Measurements from ENCODE around the gene TUBGCP2.

The TUBGCP2 gene

GRCh38 chr10:133249975-133250754 is 58.5 kb downstream of the TUBGCP2 start:
- Mint-ChIP-seq H3K27me3 (ENCODE audit: low read depth, poor library complexity) (peaks cover 27% of the 10 kb centered on the region), H3K36me3 (ENCODE audit: low read depth) (no peaks in the 10 kb centered on the region), H3K4me1 (peaks cover 58% of the 10 kb centered on the region), H3K4me3 (no peak overlapping the region), H3K27ac (no peak overlapping the region), H3K9me3 (no peaks in the 10 kb centered on the region)
- no peak for TF ChIP-seq CTCF (IDR thresholded peaks at IDR 0.05)
- no peak for DNase-seq

- TF ChIP-seq CTCF (IDR thresholded peaks at IDR 0.05): no peak
- DNase-seq: no peak
- Mint-ChIP-seq H3K9me3 (no peaks in the 10 kb centered on the region), H3K4me3 (no peak overlapping the region), H3K4me1 (peaks cover 50% of the 10 kb centered on the region), H3K27me3 (ENCODE audit: low read depth, poor library complexity) (peaks cover 23% of the 10 kb centered on the region), H3K36me3 (ENCODE audit: low read depth) (no peaks in the 10 kb centered on the region), H3K27ac (no peak overlapping the region)
Observed at GRCh38 chr10:133249094-133249780, 59.4 kb downstream of the TUBGCP2 start.

GRCh38 chr10:133248334-133248715 is 60.3 kb downstream of the TUBGCP2 start:
- H3K27me3 Mint-ChIP-seq (ENCODE audit: low read depth, poor library complexity): peaks cover 19% of the 10 kb centered on the region
- TF ChIP-seq CTCF (IDR thresholded peaks at IDR 0.05): no peak
- DNase-seq: no peak
- H3K4me1 Mint-ChIP-seq: peaks cover 45% of the 10 kb centered on the region
- no peaks in the 10 kb centered on the region for H3K9me3 Mint-ChIP-seq
- H3K27ac Mint-ChIP-seq: no peak overlapping the region
- H3K4me3 Mint-ChIP-seq: no peak overlapping the region
- H3K36me3 Mint-ChIP-seq (ENCODE audit: low read depth): no peaks in the 10 kb centered on the region

GRCh38 chr10:133247681-133248333 is 60.9 kb downstream of the TUBGCP2 start:
- Mint-ChIP-seq H3K27ac (no peak overlapping the region), H3K4me1 (peaks cover 50% of the 10 kb centered on the region), H3K9me3 (no peaks in the 10 kb centered on the region), H3K36me3 (ENCODE audit: low read depth) (no peaks in the 10 kb centered on the region), H3K4me3 (no peak overlapping the region), H3K27me3 (ENCODE audit: low read depth, poor library complexity) (peaks cover 18% of the 10 kb centered on the region)
- no peak for DNase-seq
- TF ChIP-seq CTCF (IDR thresholded peaks at IDR 0.05): no peak

GRCh38 chr10:133246236-133246626 is 62.4 kb downstream of the TUBGCP2 start:
- Mint-ChIP-seq H3K4me3 (no peak overlapping the region), H3K4me1 (peaks cover 50% of the 10 kb centered on the region), H3K27ac (no peak overlapping the region), H3K27me3 (ENCODE audit: low read depth, poor library complexity) (peaks cover 18% of the 10 kb centered on the region), H3K9me3 (no peaks in the 10 kb centered on the region), H3K36me3 (ENCODE audit: low read depth) (no peaks in the 10 kb centered on the region)
- no peak for DNase-seq
- TF ChIP-seq CTCF (IDR thresholded peaks at IDR 0.05): no peak
